OCI-LY3 (cell line): ENCODE measurements around the gene RC3H1.

ENCODE experiments used
- EZH2phosphoT487 ChIP-seq: fragments of 200-600 bp; shearing (Covaris generic); IDR thresholded peaks from 2 replicates; pipeline ENCODE4 v1.6.1; 2018; ENCODE audit warnings: antibody characterized with exemption, mixed run types, low read depth
- TF ChIP-seq, protein P1 (sequence below): fragments of 200-600, 300-600 bp; sonication (generic); IDR thresholded peaks from 2 replicates; pipeline ENCODE4 v1.5.1; 2014; ENCODE audit warnings: antibody characterized with exemption, low read length, low read depth

DNA sequence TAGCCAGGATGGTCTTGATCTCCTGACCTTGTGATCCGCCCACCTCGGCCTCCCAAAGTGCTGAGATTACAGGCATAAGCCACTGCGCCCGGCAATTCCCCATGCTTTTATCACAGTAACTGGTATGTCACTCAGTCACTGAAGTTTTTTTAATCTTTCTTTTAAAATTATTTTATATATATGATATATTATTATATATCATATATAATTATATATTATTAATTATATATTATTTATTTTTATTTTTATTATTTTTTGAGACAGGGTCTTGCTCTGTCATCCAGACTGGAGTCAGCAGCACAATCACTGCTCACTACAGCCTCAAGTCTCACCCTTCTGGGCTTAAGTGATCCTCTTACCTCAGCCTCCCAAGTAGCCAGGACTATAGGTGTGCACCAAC, 18.3 kb downstream of the RC3H1 start:
- TF ChIP-seq, protein P1, sequence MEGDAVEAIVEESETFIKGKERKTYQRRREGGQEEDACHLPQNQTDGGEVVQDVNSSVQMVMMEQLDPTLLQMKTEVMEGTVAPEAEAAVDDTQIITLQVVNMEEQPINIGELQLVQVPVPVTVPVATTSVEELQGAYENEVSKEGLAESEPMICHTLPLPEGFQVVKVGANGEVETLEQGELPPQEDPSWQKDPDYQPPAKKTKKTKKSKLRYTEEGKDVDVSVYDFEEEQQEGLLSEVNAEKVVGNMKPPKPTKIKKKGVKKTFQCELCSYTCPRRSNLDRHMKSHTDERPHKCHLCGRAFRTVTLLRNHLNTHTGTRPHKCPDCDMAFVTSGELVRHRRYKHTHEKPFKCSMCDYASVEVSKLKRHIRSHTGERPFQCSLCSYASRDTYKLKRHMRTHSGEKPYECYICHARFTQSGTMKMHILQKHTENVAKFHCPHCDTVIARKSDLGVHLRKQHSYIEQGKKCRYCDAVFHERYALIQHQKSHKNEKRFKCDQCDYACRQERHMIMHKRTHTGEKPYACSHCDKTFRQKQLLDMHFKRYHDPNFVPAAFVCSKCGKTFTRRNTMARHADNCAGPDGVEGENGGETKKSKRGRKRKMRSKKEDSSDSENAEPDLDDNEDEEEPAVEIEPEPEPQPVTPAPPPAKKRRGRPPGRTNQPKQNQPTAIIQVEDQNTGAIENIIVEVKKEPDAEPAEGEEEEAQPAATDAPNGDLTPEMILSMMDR: no peak
- TF ChIP-seq EZH2phosphoT487: no peak
